ENCODE results near the gene TRIM3.

The TRIM3 gene

DNA sequence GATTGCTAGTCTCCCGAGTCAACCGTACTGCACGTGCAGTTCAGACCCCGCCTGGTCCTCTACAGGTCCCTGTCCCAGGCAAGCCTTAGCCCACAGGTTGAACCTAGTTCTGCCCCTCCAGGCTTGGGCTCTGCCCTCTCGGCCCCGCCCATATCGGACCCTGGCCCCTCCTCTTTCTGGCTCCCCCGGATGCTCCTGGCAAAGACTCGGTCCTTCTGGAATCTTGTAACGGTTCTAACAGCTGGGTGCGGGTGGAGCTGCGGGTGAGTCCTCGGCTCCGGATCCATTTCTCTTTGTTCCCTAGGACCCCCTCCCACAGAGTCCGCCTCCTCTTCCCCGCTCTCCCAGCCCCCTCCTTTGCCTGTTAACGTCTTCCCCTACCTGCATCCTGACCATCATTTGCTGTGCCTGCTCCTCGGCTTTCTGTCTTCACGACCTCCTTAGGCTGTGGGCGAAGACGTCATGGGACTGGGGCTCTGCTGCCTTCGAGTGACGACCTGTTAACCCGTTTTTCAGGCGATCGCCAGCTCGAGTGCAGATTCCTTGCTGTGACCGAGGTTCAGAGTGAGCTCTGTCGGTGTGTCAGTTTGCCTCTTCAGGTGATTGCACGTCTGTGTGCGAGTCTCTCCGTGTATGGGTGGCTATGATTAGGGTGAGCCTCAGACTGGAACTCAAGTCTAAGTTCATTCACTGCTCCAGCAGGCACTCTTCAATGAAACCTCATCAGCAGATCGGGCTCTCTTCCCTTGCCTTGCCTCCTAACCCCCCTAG lies 23.5 kb upstream of the TRIM3 start, which contains the start of gene DNHD1:
Gene DNHD1, plus strand, starts transcription at position 212 of the 771 bp plus-strand sequence. CDS start 936 bp downstream, outside the sequence.
- TF ChIP-seq ZNF384 (IDR thresholded peaks at IDR 0.05): no peak
- TF ChIP-seq CTBP1 (IDR thresholded peaks at IDR 0.05; ENCODE audit: borderline replicate concordance): no peak
- no peak for TF ChIP-seq FOXK2 (IDR thresholded peaks at IDR 0.05)
- no peak for TF ChIP-seq TARDBP (IDR thresholded peaks at IDR 0.05)
- no peak for TF ChIP-seq L3MBTL2 (conservative IDR thresholded peaks at IDR 0.05)
- no peak for TF ChIP-seq PKNOX1 (IDR thresholded peaks at IDR 0.05)
- TF ChIP-seq FOXM1 (IDR thresholded peaks at IDR 0.05; ENCODE audit: borderline replicate concordance): no peak
- ChIA-PET POLR2A (interaction anchor here (1.0 kb wide), 1 partner anchor 16 kb away, joined by 3 read pairs; the partner anchor contains the start of genes ARFIP2 and TIMM10B), CTCF (no interaction called here)
- no peak for DNase-seq (ENCODE audit: extremely low spot score)

- TF ChIP-seq ZNF384 (IDR thresholded peaks at IDR 0.05) (no peak), HDGF (IDR thresholded peaks at IDR 0.05; ENCODE audit: borderline replicate concordance) (no peak), FOXA1 (IDR thresholded peaks at IDR 0.05) (no peak), TARDBP (IDR thresholded peaks at IDR 0.05) (no peak), L3MBTL2 (conservative IDR thresholded peaks at IDR 0.05) (no peak), FOXM1 (IDR thresholded peaks at IDR 0.05; ENCODE audit: borderline replicate concordance) (no peak), SP1 (IDR thresholded peaks at IDR 0.05) (no peak), ELF4 (IDR thresholded peaks at IDR 0.05) (no peak), PKNOX1 (IDR thresholded peaks at IDR 0.05) (no peak), NFRKB (IDR thresholded peaks at IDR 0.05) (no peak), CTBP1 (IDR thresholded peaks at IDR 0.05; ENCODE audit: borderline replicate concordance) (no peak), ARNT (IDR thresholded peaks at IDR 0.05) (no peak), SUZ12 (IDR thresholded peaks at IDR 0.05) (no peak), LEF1 (IDR thresholded peaks at IDR 0.05; ENCODE audit: borderline replicate concordance) (no peak), FOXK2 (IDR thresholded peaks at IDR 0.05) (no peak), BHLHE40 (IDR thresholded peaks at IDR 0.05; ENCODE audit: borderline replicate concordance) (no peak)
- ChIA-PET CTCF (interaction anchor here (0.5 kb wide), 1 partner anchor 10 kb away, joined by 3 read pairs; no protein-coding TSS in a partner anchor), POLR2A (interaction anchor here (1.4 kb wide), 1 partner anchor 70 kb away, joined by 4 read pairs; the partner anchor contains the start of gene APBB1)
- no peak for DNase-seq (ENCODE audit: extremely low spot score)
Measured at GRCh38 chr11:6489306-6489705, 15.6 kb upstream of the TRIM3 start.

GRCh38 chr11:6488821-6489220 lies 15.1 kb upstream of the TRIM3 start:
- CTCF ChIA-PET: no interaction called here
- no peak for DNase-seq (ENCODE audit: extremely low spot score)
- TF ChIP-seq ZNF384 (IDR thresholded peaks at IDR 0.05) (no peak), SP1 (IDR thresholded peaks at IDR 0.05) (no peak), ARNT (IDR thresholded peaks at IDR 0.05) (no peak), TARDBP (IDR thresholded peaks at IDR 0.05) (no peak), ELF4 (IDR thresholded peaks at IDR 0.05) (no peak)
- POLR2A ChIA-PET: no interaction called here

DNA sequence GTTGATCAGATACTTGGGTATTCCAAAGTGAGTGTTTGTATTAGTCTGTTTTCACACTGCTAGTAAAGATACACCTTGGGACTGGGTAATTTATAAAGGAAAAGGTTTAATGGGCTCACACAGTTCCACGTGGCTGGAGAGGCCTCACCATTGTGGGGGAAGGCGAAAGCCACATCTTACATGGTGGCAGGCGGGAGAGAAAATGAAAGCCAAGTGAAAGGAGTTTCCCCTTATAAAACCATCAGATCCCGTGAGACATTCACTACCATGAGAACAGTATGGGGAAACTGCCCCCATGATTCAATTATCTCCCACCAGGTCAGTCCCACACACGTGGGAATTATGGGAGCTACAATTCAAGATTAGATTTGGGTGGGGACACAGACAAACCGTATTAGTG lies 14.6 kb upstream of the TRIM3 start:
- ChIA-PET POLR2A (no interaction called here), CTCF (interaction anchor here (0.7 kb wide), 1 partner anchor 125 kb away, joined by 3 read pairs; no protein-coding TSS in a partner anchor)
- TF ChIP-seq SUZ12 (IDR thresholded peaks at IDR 0.05) (no peak), PKNOX1 (IDR thresholded peaks at IDR 0.05) (no peak), HDGF (IDR thresholded peaks at IDR 0.05; ENCODE audit: borderline replicate concordance) (no peak), SP1 (IDR thresholded peaks at IDR 0.05) (no peak), L3MBTL2 (conservative IDR thresholded peaks at IDR 0.05) (no peak), FOXM1 (IDR thresholded peaks at IDR 0.05; ENCODE audit: borderline replicate concordance) (no peak), ARNT (IDR thresholded peaks at IDR 0.05) (no peak)
- DNase-seq (ENCODE audit: extremely low spot score): no peak

- CTCF ChIA-PET: interaction anchor here (0.6 kb wide), 1 partner anchor 160 kb away, joined by 3 read pairs; no protein-coding TSS in a partner anchor
- no peak for DNase-seq (ENCODE audit: extremely low spot score)
- TF ChIP-seq BHLHE40 (IDR thresholded peaks at IDR 0.05; ENCODE audit: borderline replicate concordance) (no peak), ARNT (IDR thresholded peaks at IDR 0.05) (no peak), L3MBTL2 (conservative IDR thresholded peaks at IDR 0.05) (no peak), SUZ12 (IDR thresholded peaks at IDR 0.05) (no peak), LEF1 (IDR thresholded peaks at IDR 0.05; ENCODE audit: borderline replicate concordance) (no peak), PKNOX1 (IDR thresholded peaks at IDR 0.05) (no peak), ELF4 (IDR thresholded peaks at IDR 0.05) (no peak), HDGF (IDR thresholded peaks at IDR 0.05; ENCODE audit: borderline replicate concordance) (no peak)
- POLR2A ChIA-PET: no interaction called here
Measured at GRCh38 chr11:6486938-6487337, 13.2 kb upstream of the TRIM3 start.

DNA sequence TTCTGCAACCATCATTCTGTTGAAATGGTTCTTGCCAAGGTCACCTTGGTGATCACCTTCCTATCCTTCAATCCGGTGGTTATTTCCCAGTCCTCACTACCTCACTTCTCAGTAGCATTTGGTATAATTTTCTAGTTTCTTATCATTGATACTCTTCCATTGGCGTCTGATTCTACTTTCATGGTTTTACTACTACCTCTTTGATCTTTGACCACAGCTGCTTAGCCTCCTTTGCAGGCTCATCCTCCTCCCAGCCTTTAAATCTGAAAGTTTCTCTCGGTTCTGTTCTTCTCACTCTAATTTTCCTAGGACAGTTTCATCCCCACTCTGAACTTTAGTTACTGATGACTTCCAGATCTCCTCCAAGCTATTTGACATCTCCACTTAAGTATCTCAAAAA lies 12.5 kb upstream of the TRIM3 start:
- POLR2A ChIA-PET: no interaction called here
- CTCF ChIA-PET: no interaction called here
- TF ChIP-seq CTBP1 (IDR thresholded peaks at IDR 0.05; ENCODE audit: borderline replicate concordance): no peak
- TF ChIP-seq ELF4 (IDR thresholded peaks at IDR 0.05): no peak
- TF ChIP-seq FOXA1 (IDR thresholded peaks at IDR 0.05): no peak
- TF ChIP-seq HDGF (IDR thresholded peaks at IDR 0.05; ENCODE audit: borderline replicate concordance): no peak
- no peak for TF ChIP-seq ARNT (IDR thresholded peaks at IDR 0.05)
- TF ChIP-seq TARDBP (IDR thresholded peaks at IDR 0.05): no peak
- no peak for TF ChIP-seq SP1 (IDR thresholded peaks at IDR 0.05)
- no peak for TF ChIP-seq FOXK2 (IDR thresholded peaks at IDR 0.05)
- no peak for TF ChIP-seq L3MBTL2 (conservative IDR thresholded peaks at IDR 0.05)
- TF ChIP-seq NFRKB (IDR thresholded peaks at IDR 0.05): no peak
- no peak for TF ChIP-seq FOXM1 (IDR thresholded peaks at IDR 0.05; ENCODE audit: borderline replicate concordance)
- no peak for TF ChIP-seq PKNOX1 (IDR thresholded peaks at IDR 0.05)
- DNase-seq (ENCODE audit: extremely low spot score): no peak

All from HEK293T (cell line).